ENCODE results near the gene FUBP1.
"Not testable (repeated sequence)": the region's sequence is repeated elsewhere in the genome, so short reads cannot be mapped to it uniquely, and the experiment has no call there.

Gene FUBP1

GRCh38 chr1:78004719-78005447 is 26.0 kb upstream of the FUBP1 start, which contains the start of gene DNAJB4:
TSS of gene DNAJB4 (plus strand) at chr1:78004939. CDS start at chr1:78005111, 172 bp downstream.
- Histone ChIP-seq H2BK120ac (ENCODE audit: low read depth, low read length) (no peak within 1 kb of the TSS), H2BK5ac (ENCODE audit: low read depth, low read length, poor library complexity, severe bottlenecking) (no peak within 1 kb of the TSS), H3K4me2 (ENCODE audit: low read length, poor library complexity, severe bottlenecking) (peak within 1 kb of the TSS; percentile 50), H4K8ac (ENCODE audit: low read length) (no peak within 1 kb of the TSS), H3K23ac (ENCODE audit: low read length in 2 of 2) (no peak within 1 kb of the TSS), H2BK15ac (ENCODE audit: low read depth, poor library complexity, severe bottlenecking) (no peak within 1 kb of the TSS), H3K14ac (ENCODE audit: low read length in 2 of 2) (no peak within 1 kb of the TSS), H3K36me3 (ENCODE audit: control insufficient read depth in 1 of 2, insufficient read depth in 2 of 2, low read depth in 1 of 2, low read length in 2 of 2) (no peaks in the 10 kb centered on the region), H3K9me3 (ENCODE audit: control insufficient read depth, low read length) (no peaks in the 10 kb centered on the region), H3K4me3 (ENCODE audit: insufficient read depth in 1 of 2, low read depth in 1 of 2, low read length in 2 of 2) (peak within 1 kb of the TSS in 1 of 2 experiments; percentile 93), H3K18ac (ENCODE audit: low read depth in 1 of 2, low read length in 2 of 2) (no peak within 1 kb of the TSS), H3K79me1 (replicated peaks; ENCODE audit: low read length, poor library complexity, severe bottlenecking) (peaks cover 6% of the 10 kb centered on the region), H3K27ac (ENCODE audit: low read length, poor library complexity, severe bottlenecking) (peak within 1 kb of the TSS; percentile 81), H3K4me1 (ENCODE audit: control insufficient read depth, insufficient read depth, low read depth, low read length) (no peaks in the 10 kb centered on the region), H3K9ac (ENCODE audit: low read length) (peak within 1 kb of the TSS; percentile 99), H3K27me3 (ENCODE audit: control insufficient read depth in 1 of 2, insufficient read depth in 1 of 2, low read length in 2 of 2) (no peaks in the 10 kb centered on the region), H2AFZ (ENCODE audit: low read depth, low read length) (no peak within 1 kb of the TSS), H4K91ac (ENCODE audit: low read length) (no peak within 1 kb of the TSS), H2AK5ac (ENCODE audit: low read length, severe bottlenecking) (no peak within 1 kb of the TSS), H2BK12ac (ENCODE audit: low read length in 2 of 2) (no peak within 1 kb of the TSS), H3K4ac (ENCODE audit: low read depth in 1 of 2, low read length in 2 of 2) (no peak within 1 kb of the TSS)
- 3% methylated on average over 9 of the region's 12 CpGs for WGBS
- DNase-seq, result peak; percentile 99

- Histone ChIP-seq H3K36me3 (ENCODE audit: control insufficient read depth in 1 of 2, insufficient read depth in 2 of 2, low read depth in 1 of 2, low read length in 2 of 2) (no peaks in the 10 kb centered on the region), H3K23ac (ENCODE audit: low read length in 2 of 2) (no peak overlapping the region), H3K4me3 (ENCODE audit: insufficient read depth in 1 of 2, low read depth in 1 of 2, low read length in 2 of 2) (peak overlapping the region in 1 of 2 experiments; percentile 93), H3K18ac (ENCODE audit: low read depth in 1 of 2, low read length in 2 of 2) (no peak overlapping the region), H3K4ac (ENCODE audit: low read depth in 1 of 2, low read length in 2 of 2) (no peak overlapping the region), H3K27me3 (ENCODE audit: control insufficient read depth in 1 of 2, insufficient read depth in 1 of 2, low read length in 2 of 2) (no peaks in the 10 kb centered on the region), H4K91ac (ENCODE audit: low read length) (no peak overlapping the region), H3K79me1 (replicated peaks; ENCODE audit: low read length, poor library complexity, severe bottlenecking) (peaks cover 6% of the 10 kb centered on the region), H2BK120ac (ENCODE audit: low read depth, low read length) (no peak overlapping the region), H4K8ac (ENCODE audit: low read length) (no peak overlapping the region), H3K9me3 (ENCODE audit: control insufficient read depth, low read length) (no peaks in the 10 kb centered on the region), H2BK5ac (ENCODE audit: low read depth, low read length, poor library complexity, severe bottlenecking) (no peak overlapping the region), H3K14ac (ENCODE audit: low read length in 2 of 2) (no peak overlapping the region), H3K27ac (ENCODE audit: low read length, poor library complexity, severe bottlenecking) (peak overlapping the region; percentile 59), H2BK15ac (ENCODE audit: low read depth, poor library complexity, severe bottlenecking) (no peak overlapping the region), H3K9ac (ENCODE audit: low read length) (peak overlapping the region; percentile 99), H2AFZ (ENCODE audit: low read depth, low read length) (no peak overlapping the region), H3K4me1 (ENCODE audit: control insufficient read depth, insufficient read depth, low read depth, low read length) (no peaks in the 10 kb centered on the region), H2AK5ac (ENCODE audit: low read length, severe bottlenecking) (no peak overlapping the region), H3K4me2 (ENCODE audit: low read length, poor library complexity, severe bottlenecking) (peak overlapping the region; percentile 37), H2BK12ac (ENCODE audit: low read length in 2 of 2) (no peak overlapping the region)
- no CpG with 5 or more reads among the region's 8 CpGs for WGBS
- DNase-seq, result peak; percentile 92
Observed at GRCh38 chr1:78003882-78004718, 25.2 kb upstream of the FUBP1 start.

- H4K91ac ChIP-seq (ENCODE audit: low read length), result no peak overlapping the region
- WGBS, result 74% methylated on average over 1 of the region's 3 CpGs
- peak overlapping the region; percentile 99 for H3K9ac ChIP-seq (ENCODE audit: low read length)
- H3K4ac ChIP-seq (ENCODE audit: low read depth in 1 of 2, low read length in 2 of 2), result no peak overlapping the region
- no peak overlapping the region for H2AFZ ChIP-seq (ENCODE audit: low read depth, low read length)
- H3K23ac ChIP-seq (ENCODE audit: low read length in 2 of 2), result no peak overlapping the region
- H4K8ac ChIP-seq (ENCODE audit: low read length), result no peak overlapping the region
- peaks cover 1% of the 10 kb centered on the region for H3K4me1 ChIP-seq (ENCODE audit: control insufficient read depth, insufficient read depth, low read depth, low read length)
- DNase-seq, result no peak
- H3K36me3 ChIP-seq (ENCODE audit: control insufficient read depth in 1 of 2, insufficient read depth in 2 of 2, low read depth in 1 of 2, low read length in 2 of 2), result no peaks in the 10 kb centered on the region
- no peaks in the 10 kb centered on the region for H3K27me3 ChIP-seq (ENCODE audit: control insufficient read depth in 1 of 2, insufficient read depth in 1 of 2, low read length in 2 of 2)
- H3K18ac ChIP-seq (ENCODE audit: low read depth in 1 of 2, low read length in 2 of 2), result no peak overlapping the region
- no peak overlapping the region for H2BK120ac ChIP-seq (ENCODE audit: low read depth, low read length)
- H3K4me3 ChIP-seq (ENCODE audit: insufficient read depth in 1 of 2, low read depth in 1 of 2, low read length in 2 of 2), result peak overlapping the region in 1 of 2 experiments; percentile 93
- H3K9me3 ChIP-seq (ENCODE audit: control insufficient read depth, low read length), result no peaks in the 10 kb centered on the region
- no peak overlapping the region for H2BK5ac ChIP-seq (ENCODE audit: low read depth, low read length, poor library complexity, severe bottlenecking)
- H2AK5ac ChIP-seq (ENCODE audit: low read length, severe bottlenecking), result no peak overlapping the region
- H3K27ac ChIP-seq (ENCODE audit: low read length, poor library complexity, severe bottlenecking), result peak overlapping the region; percentile 35
- no peak overlapping the region for H3K4me2 ChIP-seq (ENCODE audit: low read length, poor library complexity, severe bottlenecking)
- H3K14ac ChIP-seq (ENCODE audit: low read length in 2 of 2), result no peak overlapping the region
- H2BK15ac ChIP-seq (ENCODE audit: low read depth, poor library complexity, severe bottlenecking), result no peak overlapping the region
- peaks cover 8% of the 10 kb centered on the region for H3K79me1 ChIP-seq (replicated peaks; ENCODE audit: low read length, poor library complexity, severe bottlenecking)
- no peak overlapping the region for H2BK12ac ChIP-seq (ENCODE audit: low read length in 2 of 2)
Observed at GRCh38 chr1:78003070-78003746, 24.3 kb upstream of the FUBP1 start.

GRCh38 chr1:78000536-78000935 is 21.7 kb upstream of the FUBP1 start:
- not testable (repeated sequence) for H3K4me2 ChIP-seq (ENCODE audit: low read length, poor library complexity, severe bottlenecking)
- 94% methylated on average over 10 of the region's 11 CpGs for WGBS

More at GRCh38 chr1:78000536-78000935, 21.7 kb upstream of the FUBP1 start:
- H3K27me3 ChIP-seq (ENCODE audit: control insufficient read depth in 1 of 2, insufficient read depth in 1 of 2, low read length in 2 of 2); H2BK15ac ChIP-seq (ENCODE audit: low read depth, poor library complexity, severe bottlenecking); DNase-seq; H3K14ac ChIP-seq (ENCODE audit: low read length in 2 of 2); H2BK120ac ChIP-seq (ENCODE audit: low read depth, low read length); H2BK5ac ChIP-seq (ENCODE audit: low read depth, low read length, poor library complexity, severe bottlenecking); H3K4me1 ChIP-seq (ENCODE audit: control insufficient read depth, insufficient read depth, low read depth, low read length); H3K9me3 ChIP-seq (ENCODE audit: control insufficient read depth, low read length); H3K9ac ChIP-seq (ENCODE audit: low read length); H2AK5ac ChIP-seq (ENCODE audit: low read length, severe bottlenecking); H2AFZ ChIP-seq (ENCODE audit: low read depth, low read length); H3K27ac ChIP-seq (ENCODE audit: low read length, poor library complexity, severe bottlenecking); H4K8ac ChIP-seq (ENCODE audit: low read length); H3K4ac ChIP-seq (ENCODE audit: low read depth in 1 of 2, low read length in 2 of 2); H2BK12ac ChIP-seq (ENCODE audit: low read length in 2 of 2); H4K91ac ChIP-seq (ENCODE audit: low read length); H3K23ac ChIP-seq (ENCODE audit: low read length in 2 of 2); H3K4me3 ChIP-seq (ENCODE audit: insufficient read depth in 1 of 2, low read depth in 1 of 2, low read length in 2 of 2); H3K18ac ChIP-seq (ENCODE audit: low read depth in 1 of 2, low read length in 2 of 2): not testable (repeated sequence)
- Histone ChIP-seq H3K79me1 (replicated peaks; ENCODE audit: low read length, poor library complexity, severe bottlenecking) (peaks cover 19% of the 10 kb centered on the region), H3K36me3 (ENCODE audit: control insufficient read depth in 1 of 2, insufficient read depth in 2 of 2, low read depth in 1 of 2, low read length in 2 of 2) (peaks cover 5 to 14% of the 10 kb centered on the region in 2 experiments)

All from mesenchymal stem cell (in vitro differentiated cells and primary cell).